Measurements from ENCODE around the gene BICRA.
A peak's percentile ranks its signal among the peaks of the same experiment; 100 is the strongest.
"Not testable (repeated sequence)": the region's sequence is repeated elsewhere in the genome, so short reads cannot be mapped to it uniquely, and the experiment has no call there.

The BICRA gene

DNA sequence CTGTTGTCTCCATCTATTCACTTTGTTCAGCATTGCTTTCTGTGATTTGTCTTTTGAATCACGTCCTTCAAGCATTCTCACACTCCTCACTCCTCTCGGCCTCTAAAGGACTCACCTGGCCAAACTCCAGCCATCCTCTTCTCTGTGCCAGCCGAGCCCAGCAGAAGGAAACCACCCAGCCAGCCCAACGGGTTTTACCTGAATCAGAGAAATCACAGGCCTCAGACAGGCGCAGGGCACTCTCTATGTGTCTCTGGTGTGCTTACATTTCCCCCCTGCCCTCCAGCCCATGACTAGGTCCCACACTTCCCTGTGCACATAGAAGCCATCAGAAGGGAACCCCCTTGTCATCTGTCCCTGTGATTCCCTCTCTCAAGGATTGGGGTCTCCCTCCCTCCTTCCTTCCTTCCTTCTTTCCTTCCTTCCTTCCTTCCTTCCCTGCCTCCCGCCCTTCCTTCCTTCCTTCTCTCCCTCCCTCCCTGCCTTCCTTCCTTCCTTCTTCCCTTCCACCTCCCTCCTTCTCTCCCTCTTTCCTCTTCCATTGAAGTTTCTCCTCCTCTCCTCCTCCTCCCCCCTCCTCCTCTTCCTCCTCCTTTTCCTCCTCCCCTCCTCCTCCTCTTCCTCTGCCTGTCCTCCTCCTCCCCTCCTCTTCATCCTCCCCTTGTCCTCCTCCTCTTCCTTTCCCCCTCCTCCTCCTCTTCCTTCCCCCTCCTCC, 27.2 kb upstream of the BICRA start (continued):
- TF ChIP-seq, protein P1, sequence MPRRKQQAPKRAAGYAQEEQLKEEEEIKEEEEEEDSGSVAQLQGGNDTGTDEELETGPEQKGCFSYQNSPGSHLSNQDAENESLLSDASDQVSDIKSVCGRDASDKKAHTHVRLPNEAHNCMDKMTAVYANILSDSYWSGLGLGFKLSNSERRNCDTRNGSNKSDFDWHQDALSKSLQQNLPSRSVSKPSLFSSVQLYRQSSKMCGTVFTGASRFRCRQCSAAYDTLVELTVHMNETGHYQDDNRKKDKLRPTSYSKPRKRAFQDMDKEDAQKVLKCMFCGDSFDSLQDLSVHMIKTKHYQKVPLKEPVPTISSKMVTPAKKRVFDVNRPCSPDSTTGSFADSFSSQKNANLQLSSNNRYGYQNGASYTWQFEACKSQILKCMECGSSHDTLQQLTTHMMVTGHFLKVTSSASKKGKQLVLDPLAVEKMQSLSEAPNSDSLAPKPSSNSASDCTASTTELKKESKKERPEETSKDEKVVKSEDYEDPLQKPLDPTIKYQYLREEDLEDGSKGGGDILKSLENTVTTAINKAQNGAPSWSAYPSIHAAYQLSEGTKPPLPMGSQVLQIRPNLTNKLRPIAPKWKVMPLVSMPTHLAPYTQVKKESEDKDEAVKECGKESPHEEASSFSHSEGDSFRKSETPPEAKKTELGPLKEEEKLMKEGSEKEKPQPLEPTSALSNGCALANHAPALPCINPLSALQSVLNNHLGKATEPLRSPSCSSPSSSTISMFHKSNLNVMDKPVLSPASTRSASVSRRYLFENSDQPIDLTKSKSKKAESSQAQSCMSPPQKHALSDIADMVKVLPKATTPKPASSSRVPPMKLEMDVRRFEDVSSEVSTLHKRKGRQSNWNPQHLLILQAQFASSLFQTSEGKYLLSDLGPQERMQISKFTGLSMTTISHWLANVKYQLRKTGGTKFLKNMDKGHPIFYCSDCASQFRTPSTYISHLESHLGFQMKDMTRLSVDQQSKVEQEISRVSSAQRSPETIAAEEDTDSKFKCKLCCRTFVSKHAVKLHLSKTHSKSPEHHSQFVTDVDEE (CRISPR knock-in tag; IDR thresholded peaks at IDR 0.05), result no peak
- TF ChIP-seq OSR1 (CRISPR knock-in tag; IDR thresholded peaks at IDR 0.05) (no peak), GLIS3 (CRISPR knock-in tag; IDR thresholded peaks at IDR 0.05) (no peak), SNAI2 (CRISPR knock-in tag; IDR thresholded peaks at IDR 0.05) (no peak), TOX (CRISPR knock-in tag; IDR thresholded peaks at IDR 0.05; ENCODE audit: borderline replicate concordance) (no peak), BACH2 (CRISPR knock-in tag; IDR thresholded peaks at IDR 0.05; ENCODE audit: borderline replicate concordance) (no peak), ZNF8 (CRISPR knock-in tag; IDR thresholded peaks at IDR 0.05) (no peak), ZNF70 (CRISPR knock-in tag; IDR thresholded peaks at IDR 0.05) (no peak), PPARA (CRISPR knock-in tag; IDR thresholded peaks at IDR 0.05; ENCODE audit: borderline replicate concordance) (no peak), CSDC2 (CRISPR knock-in tag; IDR thresholded peaks at IDR 0.05) (no peak)
- TF ChIP-seq, protein P2, sequence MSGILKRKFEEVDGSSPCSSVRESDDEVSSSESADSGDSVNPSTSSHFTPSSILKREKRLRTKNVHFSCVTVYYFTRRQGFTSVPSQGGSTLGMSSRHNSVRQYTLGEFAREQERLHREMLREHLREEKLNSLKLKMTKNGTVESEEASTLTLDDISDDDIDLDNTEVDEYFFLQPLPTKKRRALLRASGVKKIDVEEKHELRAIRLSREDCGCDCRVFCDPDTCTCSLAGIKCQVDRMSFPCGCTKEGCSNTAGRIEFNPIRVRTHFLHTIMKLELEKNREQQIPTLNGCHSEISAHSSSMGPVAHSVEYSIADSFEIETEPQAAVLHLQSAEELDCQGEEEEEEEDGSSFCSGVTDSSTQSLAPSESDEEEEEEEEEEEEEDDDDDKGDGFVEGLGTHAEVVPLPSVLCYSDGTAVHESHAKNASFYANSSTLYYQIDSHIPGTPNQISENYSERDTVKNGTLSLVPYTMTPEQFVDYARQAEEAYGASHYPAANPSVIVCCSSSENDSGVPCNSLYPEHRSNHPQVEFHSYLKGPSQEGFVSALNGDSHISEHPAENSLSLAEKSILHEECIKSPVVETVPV (CRISPR knock-in tag; IDR thresholded peaks at IDR 0.05), result no peak

DNA sequence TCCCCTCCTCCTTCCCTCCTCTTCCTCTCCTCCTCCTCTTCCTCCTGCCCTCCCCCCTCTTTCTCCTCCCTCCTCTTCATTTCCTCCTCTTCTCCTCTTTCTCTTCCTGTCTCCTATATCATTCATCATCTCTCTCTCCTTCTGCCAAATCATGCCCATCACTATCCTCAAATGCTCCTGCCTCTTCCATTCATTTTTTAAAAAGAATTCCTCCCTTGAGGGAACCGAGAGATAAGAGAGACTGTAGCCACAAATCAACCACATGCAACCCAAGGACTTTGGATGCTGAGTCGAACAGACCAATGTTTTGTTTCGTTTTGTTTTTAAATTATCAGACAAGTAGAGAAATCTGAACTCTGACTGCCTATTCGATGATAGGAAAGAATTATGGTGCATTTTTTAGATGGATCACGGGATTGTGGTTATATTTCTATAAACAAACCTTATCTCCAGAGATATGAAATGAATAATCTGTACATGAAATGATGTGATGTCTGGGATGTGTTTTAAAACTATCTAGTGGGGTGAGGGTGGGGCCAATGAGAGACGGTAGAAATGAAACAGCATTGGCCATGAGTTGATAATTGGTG, 26.5 kb upstream of the BICRA start:
- ATAC-seq, result peak; percentile 40
- TF ChIP-seq, protein P1 (CRISPR knock-in tag; IDR thresholded peaks at IDR 0.05), result no peak
- TF ChIP-seq ARNTL (CRISPR knock-in tag; IDR thresholded peaks at IDR 0.05; ENCODE audit: borderline replicate concordance, low read depth), result no peak
- TF ChIP-seq PPARA (CRISPR knock-in tag; IDR thresholded peaks at IDR 0.05; ENCODE audit: borderline replicate concordance), result no peak
- TF ChIP-seq ISL1 (CRISPR knock-in tag; IDR thresholded peaks at IDR 0.05), result peak; percentile 23; the same call in 1 of the 2 replicates

DNA sequence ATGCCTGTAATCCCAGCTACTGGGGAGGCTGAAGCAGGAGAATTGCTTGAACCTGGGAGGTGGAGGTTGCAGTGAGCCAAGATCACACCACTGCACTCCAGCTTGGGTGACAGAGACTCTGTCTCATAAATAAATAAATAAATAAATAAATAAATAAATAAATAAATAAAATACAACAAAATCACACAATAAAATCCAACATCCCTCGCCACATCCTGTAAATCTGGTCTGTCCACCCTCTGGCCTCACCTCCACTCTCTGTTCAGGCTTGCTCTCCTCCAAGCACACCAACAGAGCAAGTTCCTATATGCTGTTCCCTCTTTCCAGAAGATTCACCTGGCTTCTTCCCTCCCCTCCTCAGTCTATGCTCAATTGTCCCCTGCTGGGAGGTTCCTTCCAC, 25.8 kb upstream of the BICRA start:
- not testable (repeated sequence) for ATAC-seq

DNA sequence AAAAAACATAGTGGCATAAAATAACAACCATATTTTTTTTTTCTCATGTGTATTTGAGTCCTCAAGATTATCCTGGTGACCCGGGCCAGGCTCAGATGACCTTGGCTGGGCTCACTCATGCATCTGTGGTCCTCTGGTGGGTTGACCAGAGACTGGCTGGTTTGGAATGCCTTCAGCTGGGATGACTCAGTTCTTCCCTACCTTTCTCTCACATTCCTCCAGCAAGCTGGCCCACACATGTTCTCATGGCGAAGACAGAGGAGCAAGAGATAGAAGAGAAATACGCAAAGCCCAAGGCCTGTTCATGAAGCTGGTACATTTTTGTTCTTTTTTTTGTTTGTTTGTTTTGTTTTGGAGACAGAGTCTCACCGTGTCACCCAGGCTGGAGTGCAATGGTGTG, 21.6 kb upstream of the BICRA start:
- TF ChIP-seq RARB (CRISPR knock-in tag; IDR thresholded peaks at IDR 0.05) (no peak), ZC3H10 (CRISPR knock-in tag; IDR thresholded peaks at IDR 0.05) (no peak), ZFP30 (CRISPR knock-in tag; IDR thresholded peaks at IDR 0.05) (no peak), ARNTL (CRISPR knock-in tag; IDR thresholded peaks at IDR 0.05; ENCODE audit: borderline replicate concordance, low read depth) (no peak), GLIS3 (CRISPR knock-in tag; IDR thresholded peaks at IDR 0.05) (no peak), ZNF8 (CRISPR knock-in tag; IDR thresholded peaks at IDR 0.05) (no peak), TOX (CRISPR knock-in tag; IDR thresholded peaks at IDR 0.05; ENCODE audit: borderline replicate concordance) (no peak), ISL1 (CRISPR knock-in tag; IDR thresholded peaks at IDR 0.05) (no peak), SNAI2 (CRISPR knock-in tag; IDR thresholded peaks at IDR 0.05) (no peak), CSDC2 (CRISPR knock-in tag; IDR thresholded peaks at IDR 0.05) (no peak), TCF4 (CRISPR knock-in tag; IDR thresholded peaks at IDR 0.05; ENCODE audit: borderline replicate concordance) (no peak)
- TF ChIP-seq, protein P3, sequence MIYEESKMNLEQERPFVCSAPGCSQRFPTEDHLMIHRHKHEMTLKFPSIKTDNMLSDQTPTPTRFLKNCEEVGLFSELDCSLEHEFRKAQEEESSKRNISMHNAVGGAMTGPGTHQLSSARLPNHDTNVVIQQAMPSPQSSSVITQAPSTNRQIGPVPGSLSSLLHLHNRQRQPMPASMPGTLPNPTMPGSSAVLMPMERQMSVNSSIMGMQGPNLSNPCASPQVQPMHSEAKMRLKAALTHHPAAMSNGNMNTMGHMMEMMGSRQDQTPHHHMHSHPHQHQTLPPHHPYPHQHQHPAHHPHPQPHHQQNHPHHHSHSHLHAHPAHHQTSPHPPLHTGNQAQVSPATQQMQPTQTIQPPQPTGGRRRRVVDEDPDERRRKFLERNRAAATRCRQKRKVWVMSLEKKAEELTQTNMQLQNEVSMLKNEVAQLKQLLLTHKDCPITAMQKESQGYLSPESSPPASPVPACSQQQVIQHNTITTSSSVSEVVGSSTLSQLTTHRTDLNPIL (CRISPR knock-in tag; IDR thresholded peaks at IDR 0.05; ENCODE audit: low read depth), result no peak
- TF ChIP-seq, protein P4, sequence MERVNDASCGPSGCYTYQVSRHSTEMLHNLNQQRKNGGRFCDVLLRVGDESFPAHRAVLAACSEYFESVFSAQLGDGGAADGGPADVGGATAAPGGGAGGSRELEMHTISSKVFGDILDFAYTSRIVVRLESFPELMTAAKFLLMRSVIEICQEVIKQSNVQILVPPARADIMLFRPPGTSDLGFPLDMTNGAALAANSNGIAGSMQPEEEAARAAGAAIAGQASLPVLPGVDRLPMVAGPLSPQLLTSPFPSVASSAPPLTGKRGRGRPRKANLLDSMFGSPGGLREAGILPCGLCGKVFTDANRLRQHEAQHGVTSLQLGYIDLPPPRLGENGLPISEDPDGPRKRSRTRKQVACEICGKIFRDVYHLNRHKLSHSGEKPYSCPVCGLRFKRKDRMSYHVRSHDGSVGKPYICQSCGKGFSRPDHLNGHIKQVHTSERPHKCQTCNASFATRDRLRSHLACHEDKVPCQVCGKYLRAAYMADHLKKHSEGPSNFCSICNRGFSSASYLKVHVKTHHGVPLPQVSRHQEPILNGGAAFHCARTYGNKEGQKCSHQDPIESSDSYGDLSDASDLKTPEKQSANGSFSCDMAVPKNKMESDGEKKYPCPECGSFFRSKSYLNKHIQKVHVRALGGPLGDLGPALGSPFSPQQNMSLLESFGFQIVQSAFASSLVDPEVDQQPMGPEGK (CRISPR knock-in tag; IDR thresholded peaks at IDR 0.05; ENCODE audit: borderline replicate concordance), result no peak
- TF ChIP-seq, protein P1 (CRISPR knock-in tag; IDR thresholded peaks at IDR 0.05), result no peak
- no peak for ATAC-seq

All from SK-N-SH treated with all-trans-retinoic acid at 6 μM for 48 hours (cell line).